ENCODE data around the gene GATD1.

GATD1 gene

GRCh38 chr11:818396-819128 lies 41.3 kb upstream of the GATD1 start, which contains the start of gene PNPLA2 (continued):
- TF ChIP-seq ZFP3 (CRISPR knock-in tag; IDR thresholded peaks at IDR 0.05) (no peak), RARB (CRISPR knock-in tag; IDR thresholded peaks at IDR 0.05) (no peak), CSRNP3 (CRISPR knock-in tag; IDR thresholded peaks at IDR 0.05) (no peak)

- TF ChIP-seq CREB5 (CRISPR knock-in tag; IDR thresholded peaks at IDR 0.05; ENCODE audit: low read depth), result no peak
- TF ChIP-seq ZFP30 (CRISPR knock-in tag; IDR thresholded peaks at IDR 0.05), result no peak
- no peak for ATAC-seq
Observed at GRCh38 chr11:816433-816779, 39.1 kb upstream of the GATD1 start.

GRCh38 chr11:815675-816432 lies 38.6 kb upstream of the GATD1 start:
- TF ChIP-seq GLIS3 (CRISPR knock-in tag; IDR thresholded peaks at IDR 0.05) (no peak), ZFP30 (CRISPR knock-in tag; IDR thresholded peaks at IDR 0.05) (no peak), ESRRG (CRISPR knock-in tag; IDR thresholded peaks at IDR 0.05) (no peak), RARB (CRISPR knock-in tag; IDR thresholded peaks at IDR 0.05) (no peak), ZFP3 (CRISPR knock-in tag; IDR thresholded peaks at IDR 0.05) (no peak), POU6F1 (CRISPR knock-in tag; IDR thresholded peaks at IDR 0.05; ENCODE audit: borderline replicate concordance, low read depth) (no peak), ARNTL (CRISPR knock-in tag; IDR thresholded peaks at IDR 0.05; ENCODE audit: borderline replicate concordance, low read depth) (no peak), OSR1 (CRISPR knock-in tag; IDR thresholded peaks at IDR 0.05) (no peak), PATZ1 (CRISPR knock-in tag; IDR thresholded peaks at IDR 0.05; ENCODE audit: borderline replicate concordance) (no peak), TOX (CRISPR knock-in tag; IDR thresholded peaks at IDR 0.05; ENCODE audit: borderline replicate concordance) (no peak), PPARA (CRISPR knock-in tag; IDR thresholded peaks at IDR 0.05; ENCODE audit: borderline replicate concordance) (no peak), CREB5 (CRISPR knock-in tag; IDR thresholded peaks at IDR 0.05; ENCODE audit: low read depth) (no peak), ZNF8 (CRISPR knock-in tag; IDR thresholded peaks at IDR 0.05) (no peak), BACH2 (CRISPR knock-in tag; IDR thresholded peaks at IDR 0.05; ENCODE audit: borderline replicate concordance) (no peak), ISL1 (CRISPR knock-in tag; IDR thresholded peaks at IDR 0.05) (no peak), ZNF565 (CRISPR knock-in tag; conservative IDR thresholded peaks at IDR 0.05; ENCODE audit: low read depth) (no peak), SNAI2 (CRISPR knock-in tag; IDR thresholded peaks at IDR 0.05) (no peak), TCF4 (CRISPR knock-in tag; IDR thresholded peaks at IDR 0.05; ENCODE audit: borderline replicate concordance) (no peak), ZNF70 (CRISPR knock-in tag; IDR thresholded peaks at IDR 0.05) (no peak), CSDC2 (CRISPR knock-in tag; IDR thresholded peaks at IDR 0.05) (no peak)

More at GRCh38 chr11:815675-816432, 38.6 kb upstream of the GATD1 start:
- no peak for ATAC-seq

Data from SK-N-SH treated with all-trans-retinoic acid at 6 μM for 48 hours (cell line).